UCSD-AML1 (cell line): ENCODE data around the gene MTRR.
"Not testable (repeated sequence)": the region's sequence is repeated elsewhere in the genome, so short reads cannot be mapped to it uniquely, and the experiment has no call there.

Source experiments
- DNase-seq: peaks from one replicate; lab custom pipeline; 2025; ENCODE audit not compliant: unreplicated experiment; lab: John Stamatoyannopoulos, UW

The MTRR gene

GRCh38 chr5:7894439-7894838 lies 25.5 kb downstream of the MTRR start:
- DNase-seq = no peak

- no peak for DNase-seq
These were observed 25.9 kb downstream of the MTRR start for GRCh38 chr5:7894860-7895259.

GRCh38 chr5:7897014-7897600 lies 28.2 kb downstream of the MTRR start:
- peak; percentile 16 for DNase-seq

GRCh38 chr5:7902201-7902600 lies 33.3 kb downstream of the MTRR start:
- DNase-seq = no peak

GRCh38 chr5:7902666-7903625 lies 34.0 kb downstream of the MTRR start:
- DNase-seq = no peak

GRCh38 chr5:7904170-7904569 lies 35.2 kb downstream of the MTRR start:
- no peak for DNase-seq

GRCh38 chr5:7907612-7908011 lies 38.7 kb downstream of the MTRR start:
- no peak for DNase-seq

GRCh38 chr5:7908317-7908716 lies 39.4 kb downstream of the MTRR start:
- no peak for DNase-seq

- DNase-seq = no peak
These were observed 41.9 kb downstream of the MTRR start for GRCh38 chr5:7910738-7911428.

- DNase-seq = not testable (repeated sequence)
These were observed 42.5 kb downstream of the MTRR start for GRCh38 chr5:7911429-7911771.

- DNase-seq = no peak
These were observed 47.3 kb downstream of the MTRR start for GRCh38 chr5:7916171-7916804.

GRCh38 chr5:7917130-7918123 lies 48.5 kb downstream of the MTRR start:
- no peak for DNase-seq

GRCh38 chr5:7925961-7926695 lies 57.2 kb downstream of the MTRR start:
- DNase-seq = no peak

GRCh38 chr5:7926720-7927119 lies 57.8 kb downstream of the MTRR start:
- no peak for DNase-seq

- DNase-seq = peak; percentile 43
These were observed 58.8 kb downstream of the MTRR start for GRCh38 chr5:7927466-7928375.

GRCh38 chr5:7930011-7930410 lies 61.1 kb downstream of the MTRR start:
- DNase-seq = no peak

- no peak for DNase-seq
These were observed 72.7 kb downstream of the MTRR start for GRCh38 chr5:7941692-7942091.

GRCh38 chr5:7947301-7947700 lies 78.4 kb downstream of the MTRR start:
- DNase-seq = no peak
